COR-L47 (cell line): ENCODE measurements around the gene PPOX.

Experiments
- DNase-seq: peaks from one replicate; lab custom pipeline; 2025; lab: John Stamatoyannopoulos, UW

Gene PPOX

GRCh38 chr1:161198194-161198896, 32.1 kb downstream of the PPOX start:
- DNase-seq: no peak

- DNase-seq: no peak
Measured at GRCh38 chr1:161198897-161199431, 32.7 kb downstream of the PPOX start, which contains the start of gene ADAMTS4. ADAMTS4 (minus strand) TSS chr1:161199054; CDS start chr1:161198627, 427 bp downstream.

GRCh38 chr1:161199506-161200139, 33.4 kb downstream of the PPOX start:
- no peak for DNase-seq

- no peak for DNase-seq
Measured at GRCh38 chr1:161200421-161200991, 34.3 kb downstream of the PPOX start.

- no peak for DNase-seq
Measured at GRCh38 chr1:161200992-161201835, 35.0 kb downstream of the PPOX start.

- peak; percentile 99 for DNase-seq
Measured at GRCh38 chr1:161201836-161202712, 35.8 kb downstream of the PPOX start, which contains the start of gene NDUFS2. NDUFS2 (plus strand) TSS chr1:161202367; CDS start chr1:161202386, 19 bp downstream.

- DNase-seq: no peak
Measured at GRCh38 chr1:161206411-161207140, 40.4 kb downstream of the PPOX start.

- no peak for DNase-seq
Measured at GRCh38 chr1:161207173-161207572, 40.9 kb downstream of the PPOX start.

- DNase-seq: peak; percentile 84
Measured at GRCh38 chr1:161209790-161210409, 43.7 kb downstream of the PPOX start.

GRCh38 chr1:161214369-161214768, 48.1 kb downstream of the PPOX start:
- no peak for DNase-seq

- no peak for DNase-seq
Measured at GRCh38 chr1:161215076-161215475, 48.9 kb downstream of the PPOX start, which contains the start of gene FCER1G. FCER1G (plus strand) TSS chr1:161215295; CDS start chr1:161215322, 27 bp downstream.

GRCh38 chr1:161216945-161217712, 50.9 kb downstream of the PPOX start:
- DNase-seq: no peak

- DNase-seq: no peak
Measured at GRCh38 chr1:161217831-161218230, 51.6 kb downstream of the PPOX start.

GRCh38 chr1:161218301-161219077, 52.3 kb downstream of the PPOX start:
- DNase-seq: no peak

- no peak for DNase-seq
Measured at GRCh38 chr1:161219078-161219892, 53.1 kb downstream of the PPOX start.

- no peak for DNase-seq
Measured at GRCh38 chr1:161220002-161220401, 53.8 kb downstream of the PPOX start.
